ENCODE data around the gene AFMID. TPM values are rescaled to one million over a fixed set of nuclear protein-coding genes. Genes with fewer than 3 reads are reported as not detected.

The AFMID gene
- total RNA-seq, 1 donor from 2014 or later = 47.6 TPM

GRCh38 chr17:78144147-78144719 is 42.9 kb upstream of the AFMID start:
- TF ChIP-seq POLR2A (IDR thresholded peaks at IDR 0.05) = no peak
- TF ChIP-seq CTCF (IDR thresholded peaks at IDR 0.05) = no peak
- peak in 1 of 2 donors; percentile 47 for TF ChIP-seq POLR2AphosphoS5 (IDR thresholded peaks at IDR 0.05; ENCODE audit: insufficient read depth in 1 of 2, low read depth in 1 of 2)
- no peak overlapping the region for H3K4me3 ChIP-seq
- no peaks in the 10 kb centered on the region for H3K27me3 ChIP-seq
- DNase-seq (ENCODE audit: extremely low spot score in 2 of 2) = no peak
- peaks cover 56% of the 10 kb centered on the region for H3K4me1 ChIP-seq
- no peaks in the 10 kb centered on the region for H3K9me3 ChIP-seq
- intact Hi-C loops (cut with DNase I) = no loop called here
- H3K36me3 ChIP-seq = no peaks in the 10 kb centered on the region
- peak overlapping the region; percentile 69 for H3K27ac ChIP-seq

- H3K4me1 ChIP-seq = peaks cover 52% of the 10 kb centered on the region
- DNase-seq (ENCODE audit: extremely low spot score in 2 of 2) = no peak
- H3K4me3 ChIP-seq = no peak overlapping the region
Observed at GRCh38 chr17:78144736-78145641, 42.2 kb upstream of the AFMID start.

GRCh38 chr17:78146471-78146869 is 40.7 kb upstream of the AFMID start:
- H3K9me3 ChIP-seq = no peaks in the 10 kb centered on the region

More at GRCh38 chr17:78144736-78145641, 42.2 kb upstream of the AFMID start:
- TF ChIP-seq POLR2A (IDR thresholded peaks at IDR 0.05) (no peak), CTCF (IDR thresholded peaks at IDR 0.05) (no peak), POLR2AphosphoS5 (IDR thresholded peaks at IDR 0.05; ENCODE audit: insufficient read depth in 1 of 2, low read depth in 1 of 2) (peak in 1 of 2 donors; percentile 53)
- Histone ChIP-seq H3K36me3 (no peaks in the 10 kb centered on the region), H3K9me3 (no peaks in the 10 kb centered on the region), H3K27me3 (no peaks in the 10 kb centered on the region), H3K27ac (peak overlapping the region; percentile 69)
- intact Hi-C loops (cut with DNase I) = no loop called here

GRCh38 chr17:78146881-78147280 is 40.3 kb upstream of the AFMID start:
- Histone ChIP-seq H3K4me3 (no peak overlapping the region), H3K4me1 (peaks cover 39% of the 10 kb centered on the region), H3K9me3 (no peaks in the 10 kb centered on the region), H3K36me3 (no peaks in the 10 kb centered on the region), H3K27ac (no peak overlapping the region), H3K27me3 (no peaks in the 10 kb centered on the region)
- DNase-seq (ENCODE audit: extremely low spot score in 2 of 2) = no peak
- TF ChIP-seq CTCF (IDR thresholded peaks at IDR 0.05) (no peak), POLR2A (IDR thresholded peaks at IDR 0.05) (no peak), POLR2AphosphoS5 (IDR thresholded peaks at IDR 0.05; ENCODE audit: insufficient read depth in 1 of 2, low read depth in 1 of 2) (no peak)
- intact Hi-C loops (cut with DNase I) = no loop called here

More at GRCh38 chr17:78146471-78146869, 40.7 kb upstream of the AFMID start:
- DNase-seq (ENCODE audit: extremely low spot score in 2 of 2) = no peak
- intact Hi-C loops (cut with DNase I) = no loop called here
- Histone ChIP-seq H3K27me3 (no peaks in the 10 kb centered on the region), H3K4me3 (no peak overlapping the region), H3K36me3 (no peaks in the 10 kb centered on the region), H3K27ac (peak overlapping the region; percentile 69), H3K4me1 (peaks cover 39% of the 10 kb centered on the region)
- TF ChIP-seq CTCF (IDR thresholded peaks at IDR 0.05) (no peak), POLR2AphosphoS5 (IDR thresholded peaks at IDR 0.05; ENCODE audit: insufficient read depth in 1 of 2, low read depth in 1 of 2) (no peak), POLR2A (IDR thresholded peaks at IDR 0.05) (no peak)
